Measurements from ENCODE around the gene FAM24B. TPM values are rescaled to one million over a fixed set of nuclear protein-coding genes. Genes with fewer than 3 reads are reported as not detected.
A peak's percentile ranks its signal among the peaks of the same experiment; 100 is the strongest.

Gene FAM24B
- polyA plus RNA-seq, 1 experiment, result 4.6 TPM

DNA sequence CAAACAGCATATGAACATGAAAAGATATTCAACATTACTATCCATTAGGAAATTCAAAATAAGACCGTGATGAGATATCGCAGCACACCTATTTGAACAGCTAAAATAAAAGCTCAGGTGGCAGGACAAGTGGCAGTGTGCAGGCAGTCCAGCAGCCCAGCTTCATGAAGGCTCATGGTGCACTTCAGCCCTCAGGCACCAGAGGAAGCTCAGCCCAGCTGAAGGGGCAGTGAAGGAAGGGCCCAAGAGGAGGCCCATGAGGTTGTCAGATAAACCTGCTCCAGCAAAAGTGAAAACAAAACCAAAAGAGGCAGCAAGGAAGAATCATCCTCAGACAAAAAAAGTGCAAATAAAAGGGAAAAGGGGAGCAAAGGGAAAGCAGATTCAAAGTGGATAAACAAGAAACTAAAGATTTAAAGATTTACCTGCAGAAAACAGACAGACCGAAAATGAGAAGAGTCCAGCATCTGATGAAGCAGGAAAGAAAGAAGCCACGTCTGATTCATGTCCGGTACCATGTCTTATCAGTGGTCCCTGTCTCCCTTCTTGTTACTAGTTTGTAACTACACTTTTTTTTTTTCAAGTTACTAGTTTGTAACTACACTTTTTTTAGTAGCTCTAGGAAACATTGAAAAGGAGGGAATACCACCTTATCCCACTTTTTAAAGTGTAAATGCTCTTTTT lies 15.0 kb upstream of the FAM24B start:
- DNase-seq (ENCODE audit: low read depth, low spot score), result no peak
- Histone ChIP-seq H3K9me3 (ENCODE audit: control insufficient read depth, insufficient read depth, low read length) (no peaks in the 10 kb centered on the region), H3K4me3 (ENCODE audit: low read depth, low read length) (no peak overlapping the region), H3K27me3 (ENCODE audit: control insufficient read depth, insufficient read depth, low read length) (no peaks in the 10 kb centered on the region), H3K27ac (ENCODE audit: low read depth, low read length) (no peak overlapping the region)
- TF ChIP-seq, protein P1, sequence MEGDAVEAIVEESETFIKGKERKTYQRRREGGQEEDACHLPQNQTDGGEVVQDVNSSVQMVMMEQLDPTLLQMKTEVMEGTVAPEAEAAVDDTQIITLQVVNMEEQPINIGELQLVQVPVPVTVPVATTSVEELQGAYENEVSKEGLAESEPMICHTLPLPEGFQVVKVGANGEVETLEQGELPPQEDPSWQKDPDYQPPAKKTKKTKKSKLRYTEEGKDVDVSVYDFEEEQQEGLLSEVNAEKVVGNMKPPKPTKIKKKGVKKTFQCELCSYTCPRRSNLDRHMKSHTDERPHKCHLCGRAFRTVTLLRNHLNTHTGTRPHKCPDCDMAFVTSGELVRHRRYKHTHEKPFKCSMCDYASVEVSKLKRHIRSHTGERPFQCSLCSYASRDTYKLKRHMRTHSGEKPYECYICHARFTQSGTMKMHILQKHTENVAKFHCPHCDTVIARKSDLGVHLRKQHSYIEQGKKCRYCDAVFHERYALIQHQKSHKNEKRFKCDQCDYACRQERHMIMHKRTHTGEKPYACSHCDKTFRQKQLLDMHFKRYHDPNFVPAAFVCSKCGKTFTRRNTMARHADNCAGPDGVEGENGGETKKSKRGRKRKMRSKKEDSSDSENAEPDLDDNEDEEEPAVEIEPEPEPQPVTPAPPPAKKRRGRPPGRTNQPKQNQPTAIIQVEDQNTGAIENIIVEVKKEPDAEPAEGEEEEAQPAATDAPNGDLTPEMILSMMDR (IDR thresholded peaks at IDR 0.05; ENCODE audit: low read depth, low read length), result no peak
- CTCF ChIA-PET, result no interaction called here
- POLR2A ChIA-PET, result no interaction called here

DNA sequence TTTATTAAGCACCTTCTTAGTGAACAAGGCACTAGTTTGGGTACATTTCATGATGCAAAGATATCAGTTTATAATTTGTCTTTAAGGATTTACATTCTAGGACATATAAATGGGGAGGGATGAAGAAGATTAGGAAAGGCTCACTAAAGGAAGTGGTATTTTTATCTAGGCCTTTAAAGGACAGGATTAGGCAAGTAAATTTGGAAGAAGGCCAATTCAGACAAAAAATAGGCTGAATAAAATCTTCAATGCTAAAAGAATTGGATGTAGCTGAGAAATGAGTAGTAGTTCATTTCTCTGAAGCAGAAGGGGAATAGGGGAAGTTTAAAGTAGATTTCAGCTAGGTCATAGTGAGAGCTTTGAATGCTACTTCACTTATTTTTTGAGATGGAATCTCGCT lies 4.8 kb upstream of the FAM24B start:
- POLR2A ChIA-PET, result no interaction called here
- Histone ChIP-seq H3K27me3 (ENCODE audit: control insufficient read depth, insufficient read depth, low read length) (no peaks in the 10 kb centered on the region), H3K27ac (ENCODE audit: low read depth, low read length) (no peak overlapping the region), H3K9me3 (ENCODE audit: control insufficient read depth, insufficient read depth, low read length) (peaks cover 1% of the 10 kb centered on the region; the same call in 1 of the 2 replicates), H3K4me3 (ENCODE audit: low read depth, low read length) (no peak overlapping the region)
- no peak for DNase-seq (ENCODE audit: low read depth, low spot score)
- CTCF ChIA-PET, result no interaction called here
- TF ChIP-seq, protein P1 (IDR thresholded peaks at IDR 0.05; ENCODE audit: low read depth, low read length), result no peak

DNA sequence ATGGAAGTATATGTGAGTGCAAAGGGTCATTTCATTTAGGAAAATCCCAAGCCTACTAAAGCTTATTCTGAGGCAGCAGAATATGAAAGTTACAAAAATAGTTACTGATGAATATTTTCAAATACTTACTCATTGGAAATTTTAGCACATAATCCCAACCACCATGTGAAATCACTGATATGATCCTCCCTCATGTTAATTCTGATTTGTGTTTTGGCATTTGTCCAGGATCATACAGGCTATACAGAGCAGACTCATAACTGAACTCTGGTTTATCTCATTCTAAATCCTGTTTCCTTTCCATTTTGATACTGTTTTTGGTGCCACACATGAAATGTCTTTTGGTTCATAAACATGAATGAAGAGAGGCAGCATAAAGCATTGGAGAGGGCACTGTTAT lies 3.4 kb upstream of the FAM24B start:
- TF ChIP-seq, protein P1 (IDR thresholded peaks at IDR 0.05; ENCODE audit: low read depth, low read length), result no peak
- Histone ChIP-seq H3K27ac (ENCODE audit: low read depth, low read length) (no peak overlapping the region), H3K27me3 (ENCODE audit: control insufficient read depth, insufficient read depth, low read length) (no peaks in the 10 kb centered on the region), H3K9me3 (ENCODE audit: control insufficient read depth, insufficient read depth, low read length) (peaks cover 3% of the 10 kb centered on the region; the same call in 1 of the 2 replicates), H3K4me3 (ENCODE audit: low read depth, low read length) (no peak overlapping the region)
- CTCF ChIA-PET, result no interaction called here
- POLR2A ChIA-PET, result no interaction called here
- no peak for DNase-seq (ENCODE audit: low read depth, low spot score)

DNA sequence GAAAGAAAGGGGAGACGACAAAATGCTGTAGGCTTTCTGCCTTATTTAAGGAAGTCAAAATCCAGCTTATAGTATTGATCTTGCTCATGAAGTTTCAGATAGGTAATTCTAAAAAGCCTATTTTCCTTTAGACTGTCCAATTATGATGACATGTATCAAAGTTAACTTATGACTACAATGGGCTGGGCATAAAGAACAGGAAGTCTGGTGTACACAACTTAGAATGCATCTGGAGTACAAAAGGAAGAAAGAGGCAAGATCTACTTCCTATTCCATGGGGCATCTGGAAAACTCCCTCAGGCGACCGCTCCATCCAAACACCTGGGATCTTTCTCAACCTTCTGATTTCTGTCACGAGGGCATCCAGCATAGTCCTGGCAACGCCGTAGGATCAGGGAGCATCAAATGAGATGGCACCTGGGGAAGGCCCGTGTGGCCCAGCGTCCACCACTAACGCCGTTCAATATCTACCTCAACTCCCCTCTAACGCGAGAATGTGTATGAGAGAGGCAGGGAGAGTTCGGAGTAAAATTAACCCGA lies 512 bp downstream of the FAM24B start:
- Histone ChIP-seq H3K27ac (ENCODE audit: low read depth, low read length) (peak overlapping the region; percentile 25), H3K9me3 (ENCODE audit: control insufficient read depth, insufficient read depth, low read length) (peaks cover 3% of the 10 kb centered on the region; the same call in 1 of the 2 replicates), H3K27me3 (ENCODE audit: control insufficient read depth, insufficient read depth, low read length) (no peaks in the 10 kb centered on the region), H3K4me3 (ENCODE audit: low read depth, low read length) (peak overlapping the region; percentile 78)
- ChIA-PET CTCF (no interaction called here), POLR2A (no interaction called here)
- DNase-seq (ENCODE audit: low read depth, low spot score), result no peak
- TF ChIP-seq, protein P1 (IDR thresholded peaks at IDR 0.05; ENCODE audit: low read depth, low read length), result no peak

DNA sequence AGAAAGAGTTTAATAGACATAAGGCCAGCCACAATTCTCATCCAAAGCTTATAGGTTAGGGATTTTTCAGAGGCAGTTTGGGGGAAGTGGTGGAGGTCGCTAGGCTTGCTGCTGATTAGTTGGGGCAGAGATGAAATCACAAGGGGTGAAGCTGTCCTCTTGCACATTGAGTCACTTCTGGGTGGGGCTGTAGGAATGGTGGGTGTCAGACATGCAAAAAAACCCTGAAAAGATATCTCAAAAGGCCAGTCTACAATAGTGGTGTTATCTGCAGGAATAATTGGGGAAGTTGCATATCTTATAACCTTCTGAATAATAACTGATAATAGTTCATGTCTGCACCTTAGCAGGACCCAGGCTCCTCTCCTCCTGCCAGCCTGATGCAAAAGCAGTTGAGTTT lies 2.1 kb downstream of the FAM24B start:
- TF ChIP-seq, protein P1 (IDR thresholded peaks at IDR 0.05; ENCODE audit: low read depth, low read length), result no peak
- POLR2A ChIA-PET, result no interaction called here
- CTCF ChIA-PET, result interaction anchor here (1.2 kb wide), 1 partner anchor 103 kb away, joined by 3 read pairs; the partner anchor contains the start of gene PSTK
- DNase-seq (ENCODE audit: low read depth, low spot score), result no peak
- Histone ChIP-seq H3K27ac (ENCODE audit: low read depth, low read length) (no peak overlapping the region), H3K27me3 (ENCODE audit: control insufficient read depth, insufficient read depth, low read length) (no peaks in the 10 kb centered on the region), H3K9me3 (ENCODE audit: control insufficient read depth, insufficient read depth, low read length) (peaks cover 3% of the 10 kb centered on the region; the same call in 1 of the 2 replicates), H3K4me3 (ENCODE audit: low read depth, low read length) (no peak overlapping the region)
